HG02981 (cell line): ENCODE measurements around the gene DGKB.

Source experiments
- ATAC-seq: cut with Tn5 transposase; IDR thresholded peaks from one replicate; pipeline ENCODE4 v1.9.1; 2021; ENCODE audit warnings: mild to moderate bottlenecking, moderate library complexity; ENCODE audit not compliant: unreplicated experiment

The DGKB gene

DNA sequence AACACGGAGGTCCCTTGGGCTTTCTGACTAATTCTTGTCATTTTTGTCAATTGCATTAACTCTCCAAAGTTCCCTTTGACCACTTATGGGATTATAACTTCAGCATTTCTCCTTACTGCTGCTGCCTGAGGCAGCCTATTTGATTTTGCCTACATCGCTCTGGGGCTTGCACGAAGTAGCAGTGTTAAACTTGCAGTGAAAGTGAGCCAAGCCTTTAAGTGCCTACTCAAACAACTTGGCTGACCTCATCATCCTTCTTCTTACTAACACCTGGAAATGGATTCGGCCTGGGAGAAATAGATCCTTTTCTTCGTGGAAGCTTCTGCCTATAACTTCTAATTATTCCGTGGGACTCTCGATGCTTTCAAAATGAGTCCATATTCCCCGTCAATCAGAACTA, 76.6 kb downstream of the DGKB start:
- ATAC-seq = no peak

- no peak for ATAC-seq
Observed at GRCh38 chr7:14822481-14822854, 80.1 kb downstream of the DGKB start.

- ATAC-seq = no peak
Observed at GRCh38 chr7:14821757-14822480, 80.6 kb downstream of the DGKB start.

DNA sequence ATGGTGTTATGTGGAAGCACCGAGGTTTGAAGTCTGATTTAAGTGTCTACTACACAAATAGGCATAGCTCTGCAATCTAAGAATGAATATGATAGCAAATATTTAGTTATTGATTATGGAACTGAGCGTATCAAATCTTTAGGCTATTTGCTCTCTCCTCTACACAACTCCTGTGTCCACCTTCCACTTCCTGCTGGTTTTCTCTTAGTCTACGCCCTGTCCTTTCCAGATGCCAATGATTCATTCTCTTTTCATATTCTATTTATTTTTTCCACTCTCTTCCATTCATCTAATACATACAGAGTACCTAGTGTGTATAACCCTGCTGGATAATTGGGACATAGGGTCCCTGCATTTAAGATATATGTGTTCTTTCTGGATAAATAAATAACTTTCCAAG, 83.7 kb downstream of the DGKB start:
- no peak for ATAC-seq

DNA sequence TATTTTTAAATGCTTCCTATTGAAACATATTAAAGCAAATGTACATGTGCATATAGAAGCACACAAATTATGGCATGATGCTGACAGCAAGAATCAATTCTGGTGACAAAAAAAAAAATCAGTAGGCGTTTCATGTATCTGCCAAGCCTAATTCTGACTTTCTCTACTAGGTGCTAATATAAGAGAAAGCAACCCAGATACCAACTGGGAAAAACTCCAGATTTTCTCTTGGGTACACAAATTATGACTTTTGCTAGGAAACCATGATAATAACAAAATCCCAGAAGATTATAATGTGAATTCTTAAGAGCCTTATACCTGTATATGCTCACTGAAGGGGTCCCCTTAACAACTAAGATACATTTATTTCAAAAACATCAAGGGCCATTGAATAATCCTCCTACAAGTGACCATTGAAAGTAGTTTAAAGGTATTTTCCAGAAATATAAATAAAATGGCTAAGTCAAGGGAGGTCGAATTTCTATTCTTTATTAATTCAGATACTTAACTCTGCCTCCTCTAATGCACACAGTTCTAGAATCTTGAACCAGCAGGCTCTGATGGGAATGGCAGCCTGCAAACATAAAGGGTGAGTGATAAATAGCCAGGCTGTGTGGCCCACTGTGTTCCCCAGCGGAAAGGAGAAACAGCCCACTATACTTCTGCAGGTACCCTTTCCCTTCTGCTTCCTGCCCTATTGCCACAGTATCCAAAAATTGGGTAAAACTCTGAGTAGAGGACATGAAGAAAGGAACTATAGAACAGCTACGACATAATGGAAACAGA, 84.5 kb downstream of the DGKB start:
- no peak for ATAC-seq

- no peak for ATAC-seq
Observed at GRCh38 chr7:14807507-14807906, 95.0 kb downstream of the DGKB start.

DNA sequence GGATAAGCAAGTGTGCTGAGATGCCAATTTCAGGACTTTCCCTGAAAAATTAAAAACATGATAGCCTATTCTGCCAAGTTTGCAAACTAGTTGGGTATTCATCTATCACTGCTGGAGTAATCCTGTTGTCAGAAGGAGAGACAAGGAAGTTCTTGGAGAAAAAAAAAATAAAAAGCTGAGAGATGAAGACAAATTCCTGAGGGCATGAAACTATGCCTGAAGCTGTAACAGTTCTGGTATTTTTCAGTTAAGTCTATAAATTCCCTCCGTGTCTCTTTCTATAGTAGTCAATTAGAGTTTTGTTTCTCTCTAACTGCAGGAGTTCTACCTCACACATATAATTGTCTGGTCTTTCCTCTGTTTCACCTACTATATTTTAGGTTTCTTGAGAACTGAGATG, 95.7 kb downstream of the DGKB start:
- no peak for ATAC-seq

DNA sequence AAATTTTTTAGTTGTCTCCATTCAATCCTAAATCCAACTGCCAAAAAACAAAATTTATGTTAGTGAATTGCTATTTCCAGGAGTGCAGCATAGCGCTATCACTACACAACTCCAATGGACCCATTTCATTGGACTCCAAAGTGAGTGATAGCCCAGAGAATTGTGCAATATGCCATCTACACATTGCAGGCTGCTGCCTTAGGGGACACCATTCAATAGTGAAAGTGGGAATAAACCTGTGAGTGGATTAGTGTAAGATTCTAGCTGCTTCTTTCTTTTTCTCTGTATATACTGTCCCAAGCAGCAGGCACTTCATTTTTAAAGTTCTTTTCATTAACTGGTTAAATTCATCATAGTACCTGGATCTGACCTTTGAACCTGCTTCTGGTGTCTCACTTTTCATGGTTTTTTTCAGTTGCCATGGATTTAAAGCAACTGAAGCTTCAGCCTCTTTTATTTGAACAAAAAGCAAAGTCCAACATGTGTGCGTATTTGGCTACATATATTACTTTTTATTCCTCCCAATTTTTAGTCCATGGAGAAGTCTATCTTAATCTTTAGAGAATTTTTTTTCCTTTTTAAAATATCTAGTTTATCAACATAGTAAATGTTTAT, 97.3 kb downstream of the DGKB start:
- ATAC-seq = no peak

DNA sequence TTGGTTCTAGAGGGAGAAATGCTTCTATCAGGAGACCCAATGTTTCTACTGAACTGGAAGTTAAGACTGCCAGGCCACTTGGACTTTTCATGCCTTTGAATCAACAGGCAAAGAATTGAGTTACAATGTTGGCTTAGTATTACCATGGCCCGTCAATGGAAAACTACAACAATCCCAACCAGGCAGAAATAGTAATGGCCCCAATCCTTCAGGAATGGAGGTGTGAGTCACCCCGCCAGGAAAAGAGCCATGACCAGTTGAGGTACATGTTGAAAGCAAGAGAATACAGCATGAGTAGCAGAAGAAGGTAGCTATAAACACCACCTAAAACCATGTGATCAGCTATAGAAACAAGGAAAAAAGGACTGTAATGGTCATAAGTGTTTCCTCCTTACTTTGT, 101.9 kb downstream of the DGKB start:
- no peak for ATAC-seq

GRCh38 chr7:14793151-14793550, 109.4 kb downstream of the DGKB start:
- no peak for ATAC-seq

GRCh38 chr7:14787551-14787950, 115.0 kb downstream of the DGKB start:
- ATAC-seq = no peak

DNA sequence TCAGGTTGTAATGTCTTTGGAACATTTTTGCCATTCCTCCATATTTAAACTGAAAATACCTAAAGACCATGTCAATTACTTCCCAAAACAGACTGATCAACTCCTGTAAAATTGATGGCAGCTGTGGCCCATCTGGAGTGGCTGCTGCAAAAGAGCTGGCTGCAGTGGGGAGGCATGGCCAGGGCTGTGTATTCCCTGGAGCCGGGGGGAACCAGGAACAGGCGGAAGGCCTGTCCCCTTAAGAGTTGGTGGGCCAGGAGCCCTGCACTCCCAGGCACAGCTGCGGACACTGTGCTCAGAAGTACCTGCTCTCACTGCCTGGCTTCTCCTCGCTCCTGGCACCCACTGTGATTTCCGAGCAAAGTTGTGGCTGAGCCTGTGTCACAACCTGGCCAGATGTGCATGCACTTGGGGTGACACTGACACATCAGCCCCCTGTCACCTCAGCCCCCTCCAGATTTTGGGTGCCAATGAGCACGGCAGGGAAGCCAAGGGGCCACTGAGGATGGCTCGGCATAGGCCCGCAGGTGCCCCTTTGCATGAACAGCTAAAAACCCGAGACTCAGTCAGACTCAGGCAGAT, 116.1 kb downstream of the DGKB start:
- ATAC-seq = no peak

- no peak for ATAC-seq
Observed at GRCh38 chr7:14777806-14778205, 124.7 kb downstream of the DGKB start.

DNA sequence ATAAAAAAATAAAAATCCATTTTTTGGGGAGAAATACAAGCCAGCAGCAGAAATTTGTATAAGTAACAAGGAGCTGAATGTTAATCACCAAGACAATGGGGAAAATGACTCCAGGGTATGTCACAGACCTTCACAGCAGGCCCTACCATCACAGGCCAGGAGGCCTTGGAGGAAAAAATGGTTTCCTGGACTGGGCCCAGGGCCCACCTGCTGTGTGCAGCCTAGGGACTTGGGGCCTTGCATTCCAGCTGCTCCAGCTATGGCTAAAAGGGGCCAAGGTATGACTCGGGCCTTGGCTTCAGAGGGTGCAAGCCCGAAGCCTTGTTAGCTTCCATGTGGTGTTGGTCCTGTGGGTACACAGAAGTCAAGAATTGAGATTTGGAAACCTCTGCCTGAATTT, 126.3 kb downstream of the DGKB start:
- no peak for ATAC-seq

DNA sequence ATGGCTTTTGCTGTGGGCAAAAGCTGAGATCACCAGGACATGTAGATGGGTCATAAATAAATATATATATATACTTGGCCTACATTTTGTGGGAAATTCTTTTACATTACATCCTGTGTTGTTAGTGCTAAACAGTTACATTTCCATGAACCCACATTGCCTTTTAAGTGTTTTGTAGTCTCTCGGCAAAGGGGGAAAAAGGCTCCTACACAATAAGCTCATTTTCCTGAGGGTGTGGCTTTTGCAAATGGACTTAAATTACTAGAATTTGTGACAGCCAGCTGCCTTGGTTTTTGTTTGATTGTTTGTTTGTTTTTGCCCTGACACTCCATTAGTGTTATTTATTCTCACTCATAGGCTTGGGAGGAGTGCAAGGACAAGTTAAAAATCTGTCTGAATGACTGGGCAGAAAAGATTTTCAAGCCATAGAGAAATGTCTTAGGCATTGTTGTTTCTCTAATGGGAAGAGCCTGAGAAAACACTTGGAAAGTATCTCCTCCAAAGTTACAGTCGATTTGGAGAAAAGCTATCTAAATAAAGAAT, 128.8 kb downstream of the DGKB start:
- ATAC-seq = no peak

- ATAC-seq = no peak
Observed at GRCh38 chr7:14770614-14771013, 131.9 kb downstream of the DGKB start.

DNA sequence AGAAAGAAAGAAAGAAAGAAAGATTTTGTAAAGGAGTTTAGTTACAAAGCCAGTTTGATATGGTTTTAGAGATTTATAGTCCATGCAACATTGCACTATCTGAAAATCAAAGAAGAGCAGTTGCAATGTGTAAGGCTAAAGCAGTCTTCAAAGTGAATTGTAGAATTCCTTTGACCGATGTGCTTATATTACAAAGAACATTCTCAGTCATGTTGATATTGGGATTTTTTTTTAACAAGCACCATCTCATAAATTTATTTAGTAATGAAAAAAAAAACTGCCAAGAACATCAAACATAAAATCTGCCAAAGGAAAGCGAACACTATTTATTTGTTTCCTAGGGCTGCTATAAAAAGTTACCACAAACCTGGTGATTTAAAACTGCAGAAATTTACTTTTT, 133.3 kb downstream of the DGKB start:
- no peak for ATAC-seq

DNA sequence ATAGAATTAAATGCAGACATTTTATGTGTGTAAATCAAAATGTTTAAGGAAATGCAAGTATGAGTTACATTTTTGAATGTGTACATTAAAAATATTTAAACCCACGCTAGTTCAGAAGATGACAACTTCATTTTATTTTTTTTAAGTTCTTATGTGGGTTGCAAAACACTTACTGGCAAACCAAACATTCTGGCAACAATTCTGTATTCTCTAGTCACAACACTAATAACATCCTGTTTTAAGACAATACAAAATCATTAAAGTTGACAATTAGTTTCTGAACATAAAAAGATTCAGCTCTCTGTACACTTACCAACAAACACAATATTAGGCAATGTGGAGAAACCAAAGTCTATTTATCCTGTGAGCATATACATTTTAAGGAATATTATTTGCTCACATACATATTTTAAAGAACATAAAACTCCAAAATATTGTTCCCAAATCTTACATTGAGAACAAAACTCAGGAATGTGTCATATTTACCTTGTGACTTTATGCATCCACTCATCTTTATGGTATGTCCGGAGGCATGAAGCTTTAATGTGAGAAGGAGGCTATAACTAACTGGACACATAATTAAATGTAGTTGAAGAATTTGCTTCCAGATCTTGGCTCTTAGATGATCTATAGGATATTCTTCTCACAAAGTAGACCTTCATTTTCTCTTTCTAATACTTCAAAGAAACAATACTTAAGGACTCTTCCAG, 134.7 kb downstream of the DGKB start:
- no peak for ATAC-seq

GRCh38 chr7:14766747-14767146, 135.8 kb downstream of the DGKB start:
- no peak for ATAC-seq

- ATAC-seq = no peak
Observed at GRCh38 chr7:14765731-14766130, 136.8 kb downstream of the DGKB start.

GRCh38 chr7:14762561-14762960, 140.0 kb downstream of the DGKB start:
- no peak for ATAC-seq
